HG03575 (cell line): ENCODE measurements around the gene AAK1.

Experiments
- ATAC-seq: cut with Tn5 transposase; IDR thresholded peaks from one replicate; pipeline ENCODE4 v1.9.1; 2021; ENCODE audit not compliant: unreplicated experiment, insufficient number of reproducible peaks, low FRiP score; ENCODE audit errors: extremely low read depth

Gene AAK1

GRCh38 chr2:69524799-69525198 is 118.7 kb downstream of the AAK1 start:
- ATAC-seq = no peak

GRCh38 chr2:69521747-69522146 is 121.8 kb downstream of the AAK1 start:
- no peak for ATAC-seq

DNA sequence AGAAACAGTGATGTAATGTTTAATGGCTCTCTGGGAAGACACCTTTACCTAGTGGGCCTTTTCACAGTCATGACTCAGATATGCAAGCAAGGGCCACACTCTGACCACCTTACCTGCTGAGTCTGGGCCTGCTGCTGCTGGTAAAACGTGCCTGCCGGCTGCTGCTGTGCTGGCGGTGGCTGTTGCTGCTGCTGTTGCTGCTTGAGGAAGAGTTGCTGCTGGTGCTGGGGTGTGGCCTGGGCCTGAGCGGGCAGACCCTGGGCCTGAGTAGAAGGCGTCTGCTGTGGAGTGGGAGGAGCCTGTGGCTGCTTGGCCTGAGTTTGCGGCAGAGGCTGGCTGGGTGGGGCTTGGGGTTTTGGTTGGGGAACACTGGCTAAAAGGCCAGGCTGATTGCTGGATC is 124.7 kb downstream of the AAK1 start:
- ATAC-seq = no peak

- no peak for ATAC-seq
Measured at GRCh38 chr2:69517410-69517809, 126.1 kb downstream of the AAK1 start.

- no peak for ATAC-seq
Measured at GRCh38 chr2:69514819-69515218, 128.7 kb downstream of the AAK1 start.

GRCh38 chr2:69514406-69514805 is 129.1 kb downstream of the AAK1 start:
- no peak for ATAC-seq

GRCh38 chr2:69512446-69512845 is 131.1 kb downstream of the AAK1 start:
- ATAC-seq = no peak

- ATAC-seq = no peak
Measured at GRCh38 chr2:69510204-69510603, 133.3 kb downstream of the AAK1 start.

DNA sequence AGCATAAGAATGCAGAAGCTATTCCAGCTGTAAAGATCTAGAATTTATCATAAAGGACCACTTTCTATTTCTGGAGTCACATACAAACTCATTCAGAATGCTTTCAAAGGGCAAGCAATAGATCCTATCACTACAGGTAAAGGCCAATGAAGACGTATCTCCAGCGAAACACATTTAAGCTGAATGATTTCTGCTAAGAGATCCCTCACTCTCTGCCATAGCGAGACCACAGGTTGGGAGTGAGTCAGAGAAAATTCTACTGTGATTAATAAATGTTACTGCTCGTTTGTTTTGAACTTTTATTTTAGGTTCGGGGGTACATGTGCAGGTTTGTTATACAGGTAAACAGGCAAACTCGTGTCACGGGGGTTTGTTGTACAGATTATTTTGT is 133.8 kb downstream of the AAK1 start:
- ATAC-seq = no peak

DNA sequence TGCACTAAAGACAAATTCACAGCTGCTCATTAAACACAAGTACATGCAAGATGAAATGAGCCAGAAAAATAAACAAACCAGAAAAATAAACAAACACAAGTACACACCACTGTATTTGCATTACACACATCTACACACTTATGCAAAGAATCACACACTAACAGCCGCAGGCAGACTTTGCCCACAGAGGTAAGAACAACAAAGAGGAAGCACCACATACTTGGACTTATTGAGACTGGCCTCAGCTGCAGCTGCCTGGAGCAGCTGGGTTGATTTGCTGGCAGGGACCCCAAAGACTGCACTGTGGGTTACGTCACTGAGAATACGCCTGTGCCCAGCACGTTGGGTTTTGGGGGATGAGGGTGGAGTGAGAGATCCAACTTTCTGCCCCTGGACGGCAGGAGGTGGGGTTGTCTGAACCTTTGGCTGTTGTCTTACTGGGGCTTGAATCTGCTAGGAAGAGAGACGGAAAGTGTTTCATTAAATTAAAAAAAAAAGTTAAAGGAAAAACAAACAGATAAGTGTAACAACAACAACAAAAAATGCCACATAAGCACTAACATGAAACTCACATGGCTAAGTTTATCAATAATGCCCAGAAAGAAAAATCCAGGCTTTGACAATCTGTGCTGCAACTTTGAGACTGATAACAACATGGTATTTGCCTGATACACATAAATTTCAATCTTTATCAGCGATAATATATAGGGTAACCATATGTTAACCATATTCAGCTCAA is 134.4 kb downstream of the AAK1 start:
- ATAC-seq = no peak

DNA sequence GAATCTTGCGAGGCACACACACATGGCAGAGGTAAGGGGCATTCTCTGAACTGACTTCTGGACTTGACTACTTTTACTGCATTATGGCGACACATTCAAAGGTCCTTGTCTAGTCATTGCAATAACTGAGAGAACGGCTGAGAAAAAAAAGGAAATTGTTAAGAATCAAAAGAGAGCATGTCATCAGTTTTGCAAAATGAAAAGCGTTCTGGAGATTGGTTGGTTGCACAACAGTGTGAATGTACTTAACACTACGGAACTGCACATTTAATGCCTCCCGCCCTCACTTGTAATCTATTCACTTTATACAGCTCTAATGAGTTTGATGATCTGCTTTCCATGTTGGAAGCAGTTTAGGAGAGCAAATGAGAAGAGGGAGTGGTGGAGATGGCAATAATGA is 137.8 kb downstream of the AAK1 start:
- ATAC-seq = no peak

DNA sequence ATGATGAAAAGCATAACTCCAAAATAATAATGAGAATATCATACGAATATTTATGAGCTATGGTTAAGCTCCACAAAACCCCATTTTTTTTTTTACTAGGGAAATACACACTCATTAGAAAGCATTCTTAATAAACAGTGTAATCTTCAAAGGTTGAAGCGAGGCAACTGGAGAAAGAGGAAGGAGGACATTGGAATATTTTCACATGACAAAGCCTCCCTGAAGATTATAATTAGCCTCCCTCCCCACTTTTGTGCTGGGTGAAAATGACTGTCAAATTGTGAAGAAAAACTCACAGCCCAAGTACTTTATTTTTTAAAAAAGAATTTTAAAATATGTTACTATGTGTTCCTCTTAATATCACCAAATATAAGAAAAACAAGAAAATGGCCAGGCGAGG is 142.2 kb downstream of the AAK1 start:
- no peak for ATAC-seq

GRCh38 chr2:69499966-69500365 is 143.6 kb downstream of the AAK1 start:
- no peak for ATAC-seq

- no peak for ATAC-seq
Measured at GRCh38 chr2:69499242-69499641, 144.3 kb downstream of the AAK1 start.

GRCh38 chr2:69495861-69496260 is 147.7 kb downstream of the AAK1 start:
- ATAC-seq = no peak

DNA sequence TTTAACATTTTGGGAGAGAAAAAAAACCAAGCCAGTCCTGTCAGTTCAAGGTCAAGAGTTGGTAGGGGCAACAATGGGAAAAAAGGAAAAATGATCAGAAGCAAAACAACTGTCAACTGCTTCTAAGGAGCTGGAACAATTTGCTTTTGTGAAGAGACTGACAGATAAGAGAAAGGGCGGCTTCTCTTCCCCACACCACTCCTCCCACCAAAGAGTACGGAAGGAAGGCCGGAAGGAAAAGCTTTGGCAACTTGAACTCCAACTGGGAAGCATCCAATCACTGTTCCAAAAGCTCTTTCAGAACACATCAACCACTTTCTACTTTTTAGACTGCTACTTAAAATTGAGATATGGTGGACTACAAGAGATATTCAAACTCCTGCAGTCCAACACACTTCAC is 148.5 kb downstream of the AAK1 start:
- ATAC-seq = no peak

DNA sequence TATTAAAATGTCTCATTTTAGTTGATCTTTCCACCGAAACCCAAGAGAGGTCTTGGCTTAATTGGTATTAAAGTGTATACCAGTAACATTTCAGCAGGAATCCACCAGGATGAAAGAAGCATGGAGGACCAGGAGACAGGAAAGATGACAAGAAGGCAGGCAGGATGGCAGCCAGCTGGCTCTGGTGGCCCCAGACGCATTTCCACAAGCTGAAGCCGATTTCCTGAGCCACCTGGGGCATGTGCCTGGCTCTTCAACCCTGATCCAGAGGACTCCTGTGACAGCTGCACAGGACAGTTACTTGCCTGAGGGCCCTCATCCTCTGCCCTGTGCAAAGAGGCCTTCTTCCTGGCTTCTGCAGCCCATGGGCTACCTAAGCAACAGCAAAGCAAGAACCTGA is 149.4 kb downstream of the AAK1 start:
- ATAC-seq = no peak

DNA sequence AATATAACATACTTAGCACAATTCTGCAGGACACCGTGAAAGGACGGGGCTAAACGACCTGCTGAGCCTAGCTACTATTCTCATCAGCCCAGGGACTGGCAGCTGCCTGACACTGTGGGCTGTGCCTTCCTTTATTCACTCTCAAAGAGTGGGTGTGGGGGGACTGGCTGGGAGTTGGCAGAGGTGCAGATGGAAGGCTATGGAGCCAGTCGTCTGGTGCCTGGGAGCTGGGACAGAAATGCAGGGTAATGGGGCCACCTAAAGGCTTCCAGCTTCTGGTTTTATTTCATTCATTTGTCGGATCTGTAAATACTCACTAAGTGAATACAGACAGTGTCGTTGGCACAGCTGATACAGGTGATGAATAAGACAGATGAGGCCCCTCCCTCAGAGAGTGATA is 150.3 kb downstream of the AAK1 start:
- ATAC-seq = no peak

GRCh38 chr2:69491864-69492263 is 151.7 kb downstream of the AAK1 start:
- ATAC-seq = no peak

DNA sequence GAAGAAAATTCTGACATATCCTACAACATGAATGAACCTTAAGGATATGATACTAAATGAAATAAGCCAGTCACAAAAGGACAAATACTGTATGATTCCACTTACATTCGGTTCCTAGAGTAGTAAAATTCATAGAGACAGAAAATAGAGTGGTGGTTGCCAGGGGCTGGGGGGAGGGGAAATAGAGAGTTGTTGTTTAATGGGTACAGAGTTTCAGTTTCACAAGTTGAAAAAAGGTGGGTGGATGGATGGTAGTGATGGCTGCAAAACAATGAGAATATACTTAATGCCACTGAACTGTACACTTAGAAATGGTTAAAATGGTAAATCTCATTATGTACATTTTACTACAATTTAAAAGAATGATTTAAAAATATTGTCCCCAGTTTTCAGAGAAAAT is 153.1 kb downstream of the AAK1 start:
- no peak for ATAC-seq

DNA sequence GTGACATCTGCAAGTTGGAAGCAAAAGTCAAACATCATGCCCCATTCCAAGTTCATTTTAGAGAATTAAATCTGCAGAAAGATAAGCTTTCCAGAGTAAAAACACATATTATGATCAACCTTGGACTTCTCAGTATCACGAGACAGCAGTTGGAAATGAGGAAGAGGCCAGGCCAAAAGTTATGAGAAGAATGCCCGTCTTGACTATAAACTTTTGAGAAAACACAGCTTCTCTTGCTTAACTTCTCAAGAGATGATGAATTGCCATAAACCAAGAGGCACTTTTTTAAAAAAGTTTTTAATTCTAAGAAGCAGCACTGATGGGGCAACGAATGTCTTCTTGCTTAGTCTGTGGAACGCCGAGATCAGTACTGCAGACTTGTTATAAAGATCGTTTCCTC is 153.7 kb downstream of the AAK1 start:
- ATAC-seq = no peak
